GM18873 (cell line): ENCODE results near the gene LITAFD.
"Not testable (repeated sequence)": the region's sequence is repeated elsewhere in the genome, so short reads cannot be mapped to it uniquely, and the experiment has no call there.

Experiments used
- ATAC-seq: cut with Tn5 transposase; IDR thresholded peaks from one replicate; pipeline ENCODE4 v1.9.1; 2021; ENCODE audit warnings: mild to moderate bottlenecking, moderate library complexity, moderate number of reproducible peaks; ENCODE audit not compliant: unreplicated experiment, low FRiP score

Gene LITAFD

GRCh38 chr16:8869212-8869987, 12.8 kb upstream of the LITAFD start:
- no peak for ATAC-seq

- ATAC-seq, result not testable (repeated sequence)
Measured at GRCh38 chr16:8869988-8870241, 12.2 kb upstream of the LITAFD start.

GRCh38 chr16:8872071-8872470, 10.1 kb upstream of the LITAFD start:
- no peak for ATAC-seq

- no peak for ATAC-seq
Measured at GRCh38 chr16:8872967-8873865, 8.9 kb upstream of the LITAFD start.

- ATAC-seq, result not testable (repeated sequence)
Measured at GRCh38 chr16:8873866-8874195, 8.3 kb upstream of the LITAFD start.

- no peak for ATAC-seq
Measured at GRCh38 chr16:8874388-8874787, 7.8 kb upstream of the LITAFD start.

GRCh38 chr16:8875317-8875716, 6.8 kb upstream of the LITAFD start:
- not testable (repeated sequence) for ATAC-seq

GRCh38 chr16:8877894-8878522, 4.1 kb upstream of the LITAFD start:
- no peak for ATAC-seq

GRCh38 chr16:8878523-8878911, 3.6 kb upstream of the LITAFD start:
- no peak for ATAC-seq

- ATAC-seq, result no peak
Measured at GRCh38 chr16:8880839-8881510, 1.2 kb upstream of the LITAFD start.

GRCh38 chr16:8882725-8883377, 700 bp downstream of the LITAFD start:
- no peak for ATAC-seq

- no peak for ATAC-seq
Measured at GRCh38 chr16:8885674-8886592, 3.8 kb downstream of the LITAFD start.

- ATAC-seq, result no peak
Measured at GRCh38 chr16:8886593-8887430, 4.7 kb downstream of the LITAFD start.

GRCh38 chr16:8887431-8887765, 5.2 kb downstream of the LITAFD start:
- ATAC-seq, result no peak

GRCh38 chr16:8887952-8888560, 5.9 kb downstream of the LITAFD start:
- no peak for ATAC-seq

GRCh38 chr16:8888951-8889892, 7.1 kb downstream of the LITAFD start:
- ATAC-seq, result no peak

GRCh38 chr16:8889893-8890548, 7.9 kb downstream of the LITAFD start:
- no peak for ATAC-seq
